ENCODE data around the gene RPL28.
"Not testable (repeated sequence)": the region's sequence is repeated elsewhere in the genome, so short reads cannot be mapped to it uniquely, and the experiment has no call there.

DNA sequence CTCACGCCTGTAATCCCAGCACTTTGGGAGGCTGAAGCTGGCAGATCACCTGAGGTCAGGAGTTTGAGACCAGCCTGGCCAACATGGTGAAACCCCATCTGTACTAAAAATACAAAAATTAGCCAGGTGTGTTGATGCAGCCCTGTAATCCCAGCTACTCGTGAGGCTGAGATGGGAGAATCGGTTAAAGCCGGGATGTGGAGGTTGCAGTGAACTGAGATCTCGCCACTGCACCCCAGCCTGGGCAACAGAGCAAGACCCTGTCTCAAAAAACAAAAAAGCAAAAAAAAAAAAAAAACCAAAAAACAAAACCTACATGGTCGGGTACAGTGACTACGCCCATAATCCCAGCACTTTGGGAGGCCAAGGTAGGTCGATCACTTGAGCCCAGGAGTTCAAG, 23.4 kb downstream of the RPL28 start:
- TF ChIP-seq, protein P1, sequence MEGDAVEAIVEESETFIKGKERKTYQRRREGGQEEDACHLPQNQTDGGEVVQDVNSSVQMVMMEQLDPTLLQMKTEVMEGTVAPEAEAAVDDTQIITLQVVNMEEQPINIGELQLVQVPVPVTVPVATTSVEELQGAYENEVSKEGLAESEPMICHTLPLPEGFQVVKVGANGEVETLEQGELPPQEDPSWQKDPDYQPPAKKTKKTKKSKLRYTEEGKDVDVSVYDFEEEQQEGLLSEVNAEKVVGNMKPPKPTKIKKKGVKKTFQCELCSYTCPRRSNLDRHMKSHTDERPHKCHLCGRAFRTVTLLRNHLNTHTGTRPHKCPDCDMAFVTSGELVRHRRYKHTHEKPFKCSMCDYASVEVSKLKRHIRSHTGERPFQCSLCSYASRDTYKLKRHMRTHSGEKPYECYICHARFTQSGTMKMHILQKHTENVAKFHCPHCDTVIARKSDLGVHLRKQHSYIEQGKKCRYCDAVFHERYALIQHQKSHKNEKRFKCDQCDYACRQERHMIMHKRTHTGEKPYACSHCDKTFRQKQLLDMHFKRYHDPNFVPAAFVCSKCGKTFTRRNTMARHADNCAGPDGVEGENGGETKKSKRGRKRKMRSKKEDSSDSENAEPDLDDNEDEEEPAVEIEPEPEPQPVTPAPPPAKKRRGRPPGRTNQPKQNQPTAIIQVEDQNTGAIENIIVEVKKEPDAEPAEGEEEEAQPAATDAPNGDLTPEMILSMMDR (IDR thresholded peaks at IDR 0.05): not testable (repeated sequence)
- TF ChIP-seq, protein P2, sequence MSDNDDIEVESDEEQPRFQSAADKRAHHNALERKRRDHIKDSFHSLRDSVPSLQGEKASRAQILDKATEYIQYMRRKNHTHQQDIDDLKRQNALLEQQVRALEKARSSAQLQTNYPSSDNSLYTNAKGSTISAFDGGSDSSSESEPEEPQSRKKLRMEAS (CRISPR knock-in tag; IDR thresholded peaks at IDR 0.05): not testable (repeated sequence)
- TF ChIP-seq, protein P3, sequence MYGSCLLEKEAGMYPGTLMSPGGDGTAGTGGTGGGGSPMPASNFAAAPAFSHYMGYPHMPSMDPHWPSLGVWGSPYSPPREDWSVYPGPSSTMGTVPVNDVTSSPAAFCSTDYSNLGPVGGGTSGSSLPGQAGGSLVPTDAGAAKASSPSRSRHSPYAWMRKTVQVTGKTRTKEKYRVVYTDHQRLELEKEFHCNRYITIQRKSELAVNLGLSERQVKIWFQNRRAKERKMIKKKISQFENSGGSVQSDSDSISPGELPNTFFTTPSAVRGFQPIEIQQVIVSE (CRISPR knock-in tag; IDR thresholded peaks at IDR 0.05; ENCODE audit: borderline replicate concordance): not testable (repeated sequence)
